ENCODE data around the gene ATXN7L2.

ATXN7L2 gene

GRCh38 chr1:109522026-109522425 is 38.3 kb downstream of the ATXN7L2 start:
- TF ChIP-seq CTCF (IDR thresholded peaks at IDR 0.05; ENCODE audit: low read depth, low read length, missing control alignments), result no peak
- no peak overlapping the region for H3K4me3 ChIP-seq (ENCODE audit: low read depth, low read length)
- DNase-seq (ENCODE audit: low read depth), result no peak

- H3K4me3 ChIP-seq (ENCODE audit: low read depth, low read length), result no peak overlapping the region
- TF ChIP-seq CTCF (IDR thresholded peaks at IDR 0.05; ENCODE audit: low read depth, low read length, missing control alignments), result no peak
- DNase-seq (ENCODE audit: low read depth), result no peak
Measured at GRCh38 chr1:109523706-109524105, 40.0 kb downstream of the ATXN7L2 start.

- H3K4me3 ChIP-seq (ENCODE audit: low read depth, low read length), result no peak overlapping the region
- TF ChIP-seq CTCF (IDR thresholded peaks at IDR 0.05; ENCODE audit: low read depth, low read length, missing control alignments), result no peak
- no peak for DNase-seq (ENCODE audit: low read depth)
Measured at GRCh38 chr1:109527098-109527811, 43.5 kb downstream of the ATXN7L2 start.

DNA sequence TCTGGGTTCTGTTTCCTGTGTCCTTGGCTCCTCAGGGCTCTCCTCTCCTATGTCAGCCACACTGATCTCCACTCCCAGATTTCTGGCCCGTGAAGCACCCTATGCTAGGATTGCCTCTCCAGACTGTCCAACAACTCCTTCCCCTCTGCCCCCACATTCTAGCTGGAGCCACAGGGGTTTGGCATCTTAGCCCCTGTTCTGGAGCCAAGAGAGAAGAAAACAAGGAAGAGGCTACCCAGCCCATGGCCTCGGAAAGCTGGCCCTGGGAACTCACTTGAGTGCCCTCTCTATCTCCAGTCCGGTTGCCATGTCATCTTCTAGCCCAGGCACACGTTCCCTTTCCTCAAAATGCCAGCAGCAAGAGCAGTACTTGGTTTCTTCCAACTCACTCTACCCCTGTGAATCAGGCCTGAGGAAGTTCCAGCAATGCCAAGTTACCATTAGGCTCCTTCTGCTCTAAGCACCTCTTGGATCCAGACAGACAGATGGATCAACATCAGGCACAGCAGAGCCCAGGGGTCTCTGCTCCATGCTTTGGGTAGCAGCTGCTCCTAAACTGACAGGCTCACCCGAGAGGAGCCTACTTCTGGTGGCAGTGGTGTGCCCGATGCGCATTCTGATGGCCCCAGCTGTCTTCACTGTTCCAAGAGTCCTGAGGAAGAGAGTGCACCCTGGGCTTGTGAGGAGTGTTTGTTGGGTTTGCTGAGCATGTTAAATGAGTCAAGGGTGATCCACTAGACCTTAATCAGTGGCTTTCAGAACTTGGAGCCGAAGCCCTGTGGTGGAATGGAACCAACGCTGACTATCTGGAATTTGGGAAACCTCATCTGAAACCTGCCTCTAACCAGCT is 44.4 kb downstream of the ATXN7L2 start:
- no peak for DNase-seq (ENCODE audit: low read depth)
- no peak overlapping the region for H3K4me3 ChIP-seq (ENCODE audit: low read depth, low read length)
- TF ChIP-seq CTCF (IDR thresholded peaks at IDR 0.05; ENCODE audit: low read depth, low read length, missing control alignments), result no peak

DNA sequence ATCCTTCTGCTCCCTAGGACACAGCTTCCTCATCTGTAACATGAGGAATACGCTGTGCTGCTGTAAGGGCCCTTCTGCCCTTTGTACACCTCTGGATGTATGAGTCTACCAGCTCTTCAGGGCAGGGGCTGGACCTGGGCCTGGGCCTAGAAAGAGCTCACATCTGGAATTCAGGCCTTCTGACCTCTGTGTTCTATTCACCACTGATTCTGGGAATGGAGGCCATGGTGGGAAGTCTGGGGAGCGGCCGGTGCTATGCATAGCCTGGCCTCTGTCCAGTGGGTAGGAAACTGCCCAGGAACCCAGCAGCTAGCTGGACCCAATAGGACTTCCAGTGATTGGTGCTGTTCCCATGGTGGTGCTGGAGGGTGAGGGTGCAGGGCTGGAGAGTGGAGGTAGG is 45.0 kb downstream of the ATXN7L2 start:
- DNase-seq (ENCODE audit: low read depth), result no peak
- TF ChIP-seq CTCF (IDR thresholded peaks at IDR 0.05; ENCODE audit: low read depth, low read length, missing control alignments), result no peak
- no peak overlapping the region for H3K4me3 ChIP-seq (ENCODE audit: low read depth, low read length)

- TF ChIP-seq CTCF (IDR thresholded peaks at IDR 0.05; ENCODE audit: low read depth, low read length, missing control alignments), result no peak
- no peak for DNase-seq (ENCODE audit: low read depth)
- H3K4me3 ChIP-seq (ENCODE audit: low read depth, low read length), result no peak overlapping the region
Measured at GRCh38 chr1:109529881-109530456, 46.3 kb downstream of the ATXN7L2 start.

All from GM12864 (cell line).